Uterus (tissue), 2 donors: ENCODE data around the gene OPTN.

ENCODE experiments used
- CTCF ChIP-seq, 4 experiments: fragments of 200-600 bp in 2 of 4; fragments of 450-650 bp in 2 of 4; sonication (generic) in 2 of 4; IDR thresholded peaks; one replicate each; pipeline ENCODE4 v1.5.1; 2016 to 2019; ENCODE audit warnings: antibody characterized with exemption in 4 of 4, mild to moderate bottlenecking in 2 of 4, moderate library complexity in 1 of 4
- POLR2A ChIP-seq, 2 donors: fragments of 450-650 bp; IDR thresholded peaks; one replicate each; pipeline ENCODE4 v1.6.1; 2016; ENCODE audit warnings: antibody characterized with exemption in 2 of 2, mild to moderate bottlenecking in 1 of 2, moderate library complexity in 1 of 2

- no peak for TF ChIP-seq CTCF (IDR thresholded peaks at IDR 0.05)
- TF ChIP-seq POLR2A (IDR thresholded peaks at IDR 0.05) = no peak
Measured at GRCh38 chr10:13136651-13137050, 36.7 kb downstream of the OPTN start.
